Activated naive CD4-positive, alpha-beta T cell treated with anti-CD3 and anti-CD28 coated beads, Interleukin-2, amount 50 U/mL, for 72 hours (primary cell): ENCODE results near the gene MIGA2. TPM values are rescaled to one million over a fixed set of nuclear protein-coding genes. Genes with fewer than 3 reads are reported as not detected.
A peak's percentile ranks its signal among the peaks of the same experiment; 100 is the strongest.
"Not testable (repeated sequence)": the region's sequence is repeated elsewhere in the genome, so short reads cannot be mapped to it uniquely, and the experiment has no call there.

Experiments used
- ATAC-seq, 2 donors: fragments of 150-1000 bp; cut with Tn5 transposase; 2 replicates each; pipeline ENCODE4 v1.10.0; 2021; ENCODE audit warnings: mild to moderate bottlenecking in 2 of 2, moderate library complexity in 2 of 2
- DNase-seq, 2 donors: peaks; one replicate each; pipeline ENCODE4 v3.0.0; 2021 to 2022; ENCODE audit warnings: low spot score in 2 of 2
- H3K27ac Mint-ChIP-seq, 2 donors: one replicate each; pipeline ENCODE4 v1.8.0; 2022; ENCODE audit warnings: mild to moderate bottlenecking in 2 of 2, mixed read lengths in 2 of 2
- H3K36me3 Mint-ChIP-seq, 2 donors: one replicate each; pipeline ENCODE4 v1.8.0; 2022; ENCODE audit warnings: mixed read lengths in 2 of 2
- H3K9me3 Mint-ChIP-seq, 2 donors: one replicate each; pipeline ENCODE4 v1.8.0; 2022; ENCODE audit warnings: mixed read lengths in 2 of 2
- total RNA-seq, 2 donors: library from RNA; stranded (reverse); gene quantifications; one replicate each; pipeline ENCODE4 v1.2.3, GENCODE V29; 2022

The MIGA2 gene
- total RNA-seq, 2 donors from 2014 or later, result 30.4 to 79.3 TPM

GRCh38 chr9:129027685-129028191, 8.7 kb upstream of the MIGA2 start:
- DNase-seq (peak in 1 of 2 donors; percentile 66), ATAC-seq (peak; percentile 73)
- no peaks in the 10 kb centered on the region for H3K9me3 Mint-ChIP-seq
- H3K27ac Mint-ChIP-seq, result peak overlapping the region; percentile 79 to 85
- H3K36me3 Mint-ChIP-seq, result peaks cover 0 to 5% of the 10 kb centered on the region in 2 donors

DNA sequence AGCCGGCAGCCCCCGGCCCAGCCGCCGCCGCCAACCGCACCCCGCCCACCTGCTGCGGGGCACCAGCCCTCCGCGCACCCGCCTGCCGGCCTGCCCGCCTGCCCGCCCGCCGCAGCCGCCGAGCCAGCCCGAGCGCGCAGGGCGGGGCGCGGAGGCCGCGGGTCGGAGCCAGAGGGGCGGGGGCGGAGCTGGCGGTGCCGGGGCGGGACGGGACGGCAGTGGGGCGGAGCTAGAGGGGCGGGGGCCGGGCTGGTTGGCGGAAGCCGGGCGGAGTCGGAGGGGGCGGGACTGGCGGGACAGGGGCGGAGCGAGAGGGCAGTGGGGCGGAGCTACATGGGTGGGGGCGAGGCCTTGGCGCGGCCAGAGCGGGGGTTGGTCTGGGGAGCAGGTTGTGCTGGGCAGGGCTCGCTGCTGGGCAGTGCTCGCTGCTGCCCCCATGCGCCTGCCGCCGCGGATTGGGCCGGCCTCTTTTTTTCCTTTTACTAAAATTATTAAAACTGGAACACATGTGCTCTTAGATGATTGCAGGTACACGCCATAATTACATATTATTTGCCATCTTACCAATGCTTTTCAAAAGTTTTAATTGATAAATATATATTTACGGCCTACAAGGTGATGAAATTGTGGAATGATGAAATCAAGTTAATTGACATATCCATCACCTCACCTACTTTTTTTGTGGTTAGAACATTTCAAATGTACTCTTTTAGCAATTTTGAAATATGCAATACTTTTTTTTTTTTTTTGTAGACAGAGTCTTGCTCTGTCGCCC, 8.0 kb upstream of the MIGA2 start, which contains the start of gene SH3GLB2:
Gene SH3GLB2, minus strand, starts transcription at position 140 of the 775 bp plus-strand sequence. CDS start 177 bp downstream, outside the sequence.
- peak; percentile 90 for ATAC-seq
- H3K27ac Mint-ChIP-seq, result peak within 1 kb of the TSS; percentile 79 to 85
- peaks cover 0 to 5% of the 10 kb centered on the region in 2 donors for H3K36me3 Mint-ChIP-seq
- peak; percentile 90 to 95 for DNase-seq
- no peaks in the 10 kb centered on the region for H3K9me3 Mint-ChIP-seq

- peaks cover 0 to 5% of the 10 kb centered on the region in 2 donors for H3K36me3 Mint-ChIP-seq
- ATAC-seq (no peak), DNase-seq (no peak)
- H3K9me3 Mint-ChIP-seq, result no peaks in the 10 kb centered on the region
- peak overlapping the region in 1 of 2 donors; percentile 5 for H3K27ac Mint-ChIP-seq
These were observed 6.2 kb upstream of the MIGA2 start for GRCh38 chr9:129030191-129030590.

GRCh38 chr9:129031514-129031913, 4.9 kb upstream of the MIGA2 start:
- no peak overlapping the region for H3K27ac Mint-ChIP-seq
- ATAC-seq (no peak), DNase-seq (no peak)
- H3K9me3 Mint-ChIP-seq, result no peaks in the 10 kb centered on the region
- peaks cover 0 to 6% of the 10 kb centered on the region in 2 donors for H3K36me3 Mint-ChIP-seq

- H3K9me3 Mint-ChIP-seq, result no peaks in the 10 kb centered on the region
- H3K36me3 Mint-ChIP-seq, result peaks cover 0 to 7% of the 10 kb centered on the region in 2 donors
- H3K27ac Mint-ChIP-seq, result no peak overlapping the region
- DNase-seq (no peak), ATAC-seq (no peak)
These were observed 3.8 kb upstream of the MIGA2 start for GRCh38 chr9:129032541-129033159.

GRCh38 chr9:129033216-129033615, 3.2 kb upstream of the MIGA2 start:
- Mint-ChIP-seq H3K27ac (no peak overlapping the region), H3K36me3 (peaks cover 0 to 7% of the 10 kb centered on the region in 2 donors)

GRCh38 chr9:129035838-129036237, 588 bp upstream of the MIGA2 start:
- not testable (repeated sequence) for H3K9me3 Mint-ChIP-seq, H3K36me3 Mint-ChIP-seq, DNase-seq
- H3K27ac Mint-ChIP-seq, result peak overlapping the region; percentile 78 to 89
- peak in 1 of 2 donors; percentile 5 for ATAC-seq

More at GRCh38 chr9:129033216-129033615, 3.2 kb upstream of the MIGA2 start:
- H3K9me3 Mint-ChIP-seq, result no peaks in the 10 kb centered on the region
- no peak for ATAC-seq
- no peak for DNase-seq

GRCh38 chr9:129036923-129037766, 719 bp downstream of the MIGA2 start:
- no peak for DNase-seq
- peak overlapping the region; percentile 89 to 91 for H3K27ac Mint-ChIP-seq
- ATAC-seq, result no peak
- H3K36me3 Mint-ChIP-seq, result peaks cover 2 to 7% of the 10 kb centered on the region in 2 donors
- no peaks in the 10 kb centered on the region for H3K9me3 Mint-ChIP-seq

GRCh38 chr9:129037767-129038098, 1.3 kb downstream of the MIGA2 start:
- peaks cover 6 to 7% of the 10 kb centered on the region in 2 donors for H3K36me3 Mint-ChIP-seq
- ATAC-seq (no peak), DNase-seq (no peak)
- H3K9me3 Mint-ChIP-seq, result no peaks in the 10 kb centered on the region
- H3K27ac Mint-ChIP-seq, result peak overlapping the region in 1 of 2 donors; percentile 89

- Mint-ChIP-seq H3K27ac (peak overlapping the region in 1 of 2 donors; percentile 44), H3K9me3 (no peaks in the 10 kb centered on the region), H3K36me3 (peaks cover 6 to 7% of the 10 kb centered on the region in 2 donors)
- DNase-seq (no peak), ATAC-seq (no peak)
These were observed 1.9 kb downstream of the MIGA2 start for GRCh38 chr9:129038109-129038852.

GRCh38 chr9:129040113-129040643, 3.8 kb downstream of the MIGA2 start:
- no peaks in the 10 kb centered on the region for H3K9me3 Mint-ChIP-seq
- DNase-seq (no peak), ATAC-seq (no peak)
- H3K36me3 Mint-ChIP-seq, result peaks cover 6 to 7% of the 10 kb centered on the region in 2 donors
- H3K27ac Mint-ChIP-seq, result no peak overlapping the region

DNA sequence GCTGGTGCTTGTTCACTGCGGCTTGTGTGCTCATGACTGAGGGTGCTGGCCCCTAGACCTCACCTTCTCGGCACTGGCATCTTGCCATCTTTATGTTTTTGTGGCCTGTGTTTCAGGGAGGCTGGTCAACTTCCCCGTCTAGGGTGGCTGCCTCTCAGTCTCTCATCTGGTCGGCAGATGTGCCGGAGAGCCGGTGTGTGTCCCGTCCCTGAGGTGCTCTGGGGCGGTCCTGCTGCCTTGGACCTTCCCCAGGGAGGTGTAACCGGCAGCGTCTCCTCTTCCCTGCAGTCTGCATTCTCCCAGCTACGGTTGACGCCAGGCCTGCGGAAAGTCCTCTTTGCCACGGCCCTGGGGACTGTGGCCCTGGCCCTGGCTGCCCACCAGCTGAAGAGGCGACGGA, 5.6 kb downstream of the MIGA2 start:
- DNase-seq (no peak), ATAC-seq (no peak)
- Mint-ChIP-seq H3K36me3 (peaks cover under 1 to 6% of the 10 kb centered on the region in 2 donors), H3K9me3 (no peaks in the 10 kb centered on the region), H3K27ac (no peak overlapping the region)

DNA sequence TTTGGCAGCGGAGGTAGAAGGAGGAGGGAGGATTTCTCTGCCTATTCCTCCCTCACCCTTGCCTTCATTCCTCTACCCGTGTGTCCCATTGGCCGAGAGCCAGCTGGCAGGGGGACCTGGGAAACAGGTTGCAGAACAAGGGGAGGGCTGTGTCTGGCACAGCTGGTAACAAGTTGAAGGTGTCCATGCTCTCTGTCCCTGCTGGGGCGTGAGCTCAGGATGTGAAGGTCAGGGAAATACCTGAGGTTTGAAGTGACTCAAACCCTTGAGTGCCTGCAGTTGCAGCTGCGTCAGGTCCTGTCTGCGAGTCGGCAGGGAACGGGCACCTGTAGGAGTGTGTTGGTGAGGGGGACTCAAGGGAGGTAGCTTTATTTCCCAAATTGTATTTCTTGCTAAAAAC, 16.2 kb downstream of the MIGA2 start:
- no peaks in the 10 kb centered on the region for H3K36me3 Mint-ChIP-seq
- H3K9me3 Mint-ChIP-seq, result no peaks in the 10 kb centered on the region
- no peak overlapping the region for H3K27ac Mint-ChIP-seq
- ATAC-seq (no peak), DNase-seq (no peak)

GRCh38 chr9:129053020-129053419, 16.6 kb downstream of the MIGA2 start:
- H3K36me3 Mint-ChIP-seq, result no peaks in the 10 kb centered on the region

GRCh38 chr9:129054163-129054851, 17.9 kb downstream of the MIGA2 start:
- no peak for ATAC-seq
- Mint-ChIP-seq H3K36me3 (no peaks in the 10 kb centered on the region), H3K9me3 (no peaks in the 10 kb centered on the region), H3K27ac (no peak overlapping the region)
- DNase-seq, result no peak

More at GRCh38 chr9:129053020-129053419, 16.6 kb downstream of the MIGA2 start:
- Mint-ChIP-seq H3K9me3 (no peaks in the 10 kb centered on the region), H3K27ac (no peak overlapping the region)
- ATAC-seq (no peak), DNase-seq (no peak)
